ENCODE results near the gene ZNF214. TPM values are rescaled to one million over a fixed set of nuclear protein-coding genes. Genes with fewer than 3 reads are reported as not detected.
A peak's percentile ranks its signal among the peaks of the same experiment; 100 is the strongest.
"Not testable (repeated sequence)": the region's sequence is repeated elsewhere in the genome, so short reads cannot be mapped to it uniquely, and the experiment has no call there.

The ZNF214 gene
- total RNA-seq, 1 experiment from 2014 or later = 3.1 TPM

DNA sequence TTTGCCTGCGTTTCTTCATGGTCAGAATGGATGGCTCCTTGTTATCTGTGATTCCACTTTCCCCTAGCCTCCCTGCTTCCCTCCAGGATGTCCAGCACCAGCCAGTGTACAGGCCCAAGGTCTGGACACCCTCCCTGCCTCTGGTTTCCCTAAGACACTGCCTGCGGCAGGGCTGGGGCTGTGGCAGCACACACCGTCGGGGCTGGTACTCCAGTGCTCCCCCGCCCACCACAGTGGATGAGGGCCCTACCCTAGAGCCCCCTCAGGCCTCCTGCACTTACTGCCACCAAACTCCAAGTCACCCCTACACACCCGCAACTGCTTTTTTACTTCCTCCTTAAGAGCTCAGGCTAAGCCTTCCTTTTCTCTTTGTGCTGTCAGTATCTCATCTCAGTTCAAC, 28.9 kb downstream of the ZNF214 start:
- peaks cover 10% of the 10 kb centered on the region for H3K4me1 Mint-ChIP-seq (ENCODE audit: insufficient read depth, unreplicated experiment)
- H3K4me3 Mint-ChIP-seq (ENCODE audit: unreplicated experiment) = no peak overlapping the region
- TF ChIP-seq CTCF (IDR thresholded peaks at IDR 0.05; ENCODE audit: unreplicated experiment) = no peak
- H3K27ac Mint-ChIP-seq (ENCODE audit: low read depth, unreplicated experiment) = peak overlapping the region; percentile 18
- DNase-seq (ENCODE audit: unreplicated experiment) = no peak
- intact Hi-C loops (cut with micrococcal nuclease) = no loop called here
- no peaks in the 10 kb centered on the region for H3K36me3 Mint-ChIP-seq (ENCODE audit: insufficient read depth, unreplicated experiment)
- no TSS peak for BruUV-seq (replicated peaks)
- H3K27me3 Mint-ChIP-seq (ENCODE audit: insufficient read depth, unreplicated experiment) = no peaks in the 10 kb centered on the region
- ChIA-PET CTCF (interaction anchor here (0.6 to 1.8 kb wide), 6 partner anchors 48 to 704 kb away, joined by 3 to 8 read pairs (median 4); no protein-coding TSS in a partner anchor), POLR2A (no interaction called here)
- no peaks in the 10 kb centered on the region for H3K9me3 Mint-ChIP-seq (ENCODE audit: unreplicated experiment)

- ChIA-PET POLR2A (no interaction called here), CTCF (no interaction called here)
- Mint-ChIP-seq H3K27me3 (ENCODE audit: insufficient read depth, unreplicated experiment) (no peaks in the 10 kb centered on the region), H3K9me3 (ENCODE audit: unreplicated experiment) (no peaks in the 10 kb centered on the region), H3K4me3 (ENCODE audit: unreplicated experiment) (no peak overlapping the region), H3K36me3 (ENCODE audit: insufficient read depth, unreplicated experiment) (no peaks in the 10 kb centered on the region), H3K27ac (ENCODE audit: low read depth, unreplicated experiment) (no peak overlapping the region), H3K4me1 (ENCODE audit: insufficient read depth, unreplicated experiment) (peaks cover 10% of the 10 kb centered on the region)
- intact Hi-C loops (cut with micrococcal nuclease) = no loop called here
- TF ChIP-seq CTCF (IDR thresholded peaks at IDR 0.05; ENCODE audit: unreplicated experiment) = no peak
- no TSS peak for BruUV-seq (replicated peaks)
- no peak for DNase-seq (ENCODE audit: unreplicated experiment)
Observed at GRCh38 chr11:6988506-6988905, 31.6 kb downstream of the ZNF214 start.

DNA sequence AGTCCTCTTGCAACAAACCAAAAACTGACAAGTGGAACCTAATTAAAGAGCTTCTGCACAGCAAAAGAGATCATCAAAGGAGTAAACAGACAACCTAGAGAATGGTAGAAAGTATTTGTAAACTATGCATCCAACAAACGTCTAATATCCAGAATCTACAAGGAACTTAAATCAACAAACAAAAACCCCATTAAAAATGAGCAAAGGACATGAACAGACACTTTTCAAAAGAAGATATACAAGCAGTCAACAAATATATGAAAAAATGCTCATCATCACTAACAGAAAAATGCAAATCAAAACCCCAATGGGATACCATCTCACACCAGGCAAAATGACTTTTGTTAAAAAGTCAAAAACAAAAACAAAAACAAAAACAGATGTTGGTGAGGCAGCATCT, 33.7 kb downstream of the ZNF214 start:
- ChIA-PET POLR2A (interaction anchor here (0.6 kb wide), 1 partner anchor 43 kb away, joined by 5 read pairs; no protein-coding TSS in a partner anchor), CTCF (interaction anchor here (0.7 kb wide), 1 partner anchor 32 kb away, joined by 3 read pairs; no protein-coding TSS in a partner anchor)
- Mint-ChIP-seq H3K4me1 (ENCODE audit: insufficient read depth, unreplicated experiment) (no peaks in the 10 kb centered on the region), H3K27me3 (ENCODE audit: insufficient read depth, unreplicated experiment) (no peaks in the 10 kb centered on the region), H3K9me3 (ENCODE audit: unreplicated experiment) (no peaks in the 10 kb centered on the region), H3K4me3 (ENCODE audit: unreplicated experiment) (no peak overlapping the region), H3K27ac (ENCODE audit: low read depth, unreplicated experiment) (no peak overlapping the region), H3K36me3 (ENCODE audit: insufficient read depth, unreplicated experiment) (no peaks in the 10 kb centered on the region)
- intact Hi-C loops (cut with micrococcal nuclease) = no loop called here
- no peak for TF ChIP-seq CTCF (IDR thresholded peaks at IDR 0.05; ENCODE audit: unreplicated experiment)
- no peak for DNase-seq (ENCODE audit: unreplicated experiment)
- no TSS peak for BruUV-seq (replicated peaks)

DNA sequence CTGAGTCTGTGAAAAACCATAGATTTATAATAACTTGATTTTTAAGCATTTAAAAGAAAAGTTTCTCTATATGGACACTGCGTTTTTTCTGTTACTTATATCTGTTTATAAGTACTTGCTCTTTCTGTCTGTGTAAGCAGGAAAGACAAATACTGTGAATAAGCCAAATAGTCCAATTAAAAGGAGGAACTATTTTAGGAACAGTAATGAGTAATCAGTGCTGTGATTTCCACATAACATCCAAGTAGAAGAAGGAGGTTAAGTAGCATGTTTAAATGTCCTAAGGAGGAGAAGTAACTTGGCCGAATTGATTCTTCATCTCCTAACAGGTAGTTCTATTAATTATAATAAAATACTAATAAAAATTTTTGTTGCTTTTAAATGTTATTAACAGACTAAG, 40.8 kb downstream of the ZNF214 start:
- Mint-ChIP-seq H3K36me3 (ENCODE audit: insufficient read depth, unreplicated experiment) (no peaks in the 10 kb centered on the region), H3K4me1 (ENCODE audit: insufficient read depth, unreplicated experiment) (no peaks in the 10 kb centered on the region), H3K9me3 (ENCODE audit: unreplicated experiment) (no peaks in the 10 kb centered on the region), H3K27me3 (ENCODE audit: insufficient read depth, unreplicated experiment) (no peaks in the 10 kb centered on the region), H3K4me3 (ENCODE audit: unreplicated experiment) (no peak overlapping the region), H3K27ac (ENCODE audit: low read depth, unreplicated experiment) (no peak overlapping the region)
- DNase-seq (ENCODE audit: unreplicated experiment) = no peak
- ChIA-PET POLR2A (no interaction called here), CTCF (interaction anchor here (0.7 to 1.0 kb wide), 2 partner anchors 167 to 242 kb away, joined by 3 to 4 read pairs; no protein-coding TSS in a partner anchor)
- TF ChIP-seq CTCF (IDR thresholded peaks at IDR 0.05; ENCODE audit: unreplicated experiment) = no peak
- intact Hi-C loops (cut with micrococcal nuclease) = no loop called here
- BruUV-seq (replicated peaks) = no TSS peak

GRCh38 chr11:6969854-6970253, 50.3 kb downstream of the ZNF214 start:
- H3K27ac Mint-ChIP-seq (ENCODE audit: low read depth, unreplicated experiment); H3K4me1 Mint-ChIP-seq (ENCODE audit: insufficient read depth, unreplicated experiment); intact Hi-C loops (cut with micrococcal nuclease); DNase-seq (ENCODE audit: unreplicated experiment); H3K36me3 Mint-ChIP-seq (ENCODE audit: insufficient read depth, unreplicated experiment); H3K9me3 Mint-ChIP-seq (ENCODE audit: unreplicated experiment); H3K4me3 Mint-ChIP-seq (ENCODE audit: unreplicated experiment); BruUV-seq (replicated peaks); H3K27me3 Mint-ChIP-seq (ENCODE audit: insufficient read depth, unreplicated experiment): not testable (repeated sequence)
- POLR2A ChIA-PET = interaction anchor here (0.6 kb wide), 1 partner anchor 544 kb away, joined by 4 read pairs; no protein-coding TSS in a partner anchor
- CTCF ChIA-PET = interaction anchor here (0.6 to 0.7 kb wide), 2 partner anchors 299 to 695 kb away, joined by 3 to 4 read pairs; no protein-coding TSS in a partner anchor

Measured in MCF 10A (cell line).